K562 (cell line): ENCODE data around the gene OR2B2. TPM values are rescaled to one million over a fixed set of nuclear protein-coding genes. Genes with fewer than 3 reads are reported as not detected.

Experiments used
- CCNT2 ChIP-seq: IDR thresholded peaks from 2 replicates; pipeline ENCODE4 v1.6.1; 2011; ENCODE audit warnings: borderline replicate concordance, low read depth, mild to moderate bottlenecking, moderate library complexity, mixed read lengths, low read length; ENCODE audit not compliant: insufficient read length; ENCODE audit errors: extremely low read depth
- E2F8 ChIP-seq: fragments of 450-650 bp; IDR thresholded peaks from 2 replicates; pipeline ENCODE4 v1.7.1; 2018; ENCODE audit warnings: mild to moderate bottlenecking, low read depth; ENCODE audit not compliant: partially characterized antibody
- GABPA ChIP-seq: fragments of 200-800 bp; sonication (Bioruptor generic); conservative IDR thresholded peaks from 2 replicates; pipeline ENCODE4 v1.6.1; 2016; ENCODE audit warnings: low read depth, missing genetic modification characterization, missing compliant biosample characterization
- JUN ChIP-seq, 2 experiments: sonication (generic) in 1 of 2; formaldehyde crosslinking in 1 of 2; IDR thresholded peaks; 2 replicates each; pipeline versions ENCODE4 v1.6.1 to v1.8.0; 2012 to 2022; ENCODE audit warnings: borderline replicate concordance in 2 of 2, mild to moderate bottlenecking in 2 of 2, improper control_type of control experiment in 1 of 2, low read depth in 1 of 2, low read length in 1 of 2, missing genetic modification reagents in 1 of 2
- NFRKB ChIP-seq: fragments of 450-650 bp; IDR thresholded peaks from 2 replicates; pipeline ENCODE4 v1.6.1; 2016; ENCODE audit warnings: low read depth
- PTBP1 ChIP-seq: fragments of 200-400 bp; formaldehyde crosslinking; IDR thresholded peaks from 2 replicates; pipeline ENCODE4 v1.6.1; 2017; ENCODE audit warnings: low read depth, low read length
- SPI1 ChIP-seq: IDR thresholded peaks from 2 replicates; pipeline ENCODE4 v1.6.1; 2011; ENCODE audit warnings: low read depth, low read length, control low read depth, borderline replicate concordance
- TAF1 ChIP-seq: IDR thresholded peaks from 2 replicates; pipeline ENCODE4 v1.6.1; 2011; ENCODE audit warnings: mild to moderate bottlenecking, low read length, moderate library complexity; ENCODE audit not compliant: insufficient read depth, control insufficient read depth, severe bottlenecking; ENCODE audit errors: extremely low read depth
- TRIM28 ChIP-seq: fragments of 450-650 bp; IDR thresholded peaks from 2 replicates; pipeline ENCODE4 v1.6.1; 2017
- ZFP1 ChIP-seq: fragments of 450-650 bp; formaldehyde crosslinking; IDR thresholded peaks from 2 replicates; pipeline ENCODE4 v1.4.0; 2020; ENCODE audit warnings: mild to moderate bottlenecking, mixed read lengths
- ZNF24 ChIP-seq: fragments of 450-650 bp; IDR thresholded peaks from 2 replicates; pipeline ENCODE4 v1.6.1; 2016
- ZNF766 ChIP-seq: fragments of 200-800 bp; sonication (Bioruptor generic); conservative IDR thresholded peaks from 2 replicates; pipeline ENCODE4 v1.6.1; 2016; ENCODE audit warnings: missing genetic modification characterization, missing compliant biosample characterization
- ZZZ3 ChIP-seq: fragments of 450-650 bp; IDR thresholded peaks from 2 replicates; pipeline ENCODE4 v1.6.1; 2016; ENCODE audit warnings: antibody characterized with exemption, mild to moderate bottlenecking, moderate library complexity
- polyA plus RNA-seq, 8 experiments: library from polyadenylated mRNA; depleted of rRNA in 4 of 8; stranded (reverse) in 5 of 8; unstranded in 3 of 8; fragments of >200 nt; fragmentation: Nextera tagmentation in 2 of 8; fragmentation: Illumina TruSeq in 1 of 8; extraction: Ambion mirVana in 2 of 8; extraction: Trizol in 1 of 8; gene quantifications; 2 replicates each; pipeline versions ENCODE4 v1.2.1 to v1.2.3, GENCODE V29; 2011 to 2014; ENCODE audit warnings: inconsistent platforms in 1 of 8, missing spikeins in 1 of 8
- total RNA-seq, 7 experiments: library from RNA; depleted of rRNA in 6 of 7; stranded (reverse); fragments of >200 nt in 6 of 7; fragmentation: Illumina TruSeq in 2 of 7; extraction: Trizol in 2 of 7; gene quantifications; 2 replicates each; pipeline versions ENCODE4 v1.2.1 to v1.2.3, GENCODE V29; 2011 to 2021; ENCODE audit warnings: low replicate concordance in 1 of 7
- TF ChIP-seq, protein P1 (sequence below): fragments of 450-650 bp; IDR thresholded peaks from 2 replicates; pipeline ENCODE4 v1.6.1; 2016; ENCODE audit warnings: borderline replicate concordance
- TF ChIP-seq, protein P2 (sequence below): sonication (generic); formaldehyde crosslinking; IDR thresholded peaks from 2 replicates; pipeline ENCODE4 v1.8.0; 2022; ENCODE audit warnings: missing genetic modification reagents, mild to moderate bottlenecking, moderate library complexity, borderline replicate concordance
- TF ChIP-seq, protein P3 (sequence below): fragments of 250-450 bp; sonication (Bioruptor Pico); IDR thresholded peaks from 2 replicates; pipeline ENCODE4 v1.5.0; 2021; ENCODE audit warnings: mild to moderate bottlenecking, borderline replicate concordance

The OR2B2 gene
- total and polyA plus RNA-seq, 9 of the 15 experiments (the other 6 are each of a cell fraction or from before 2014, with no cell fraction given) = 0.24 TPM; not detected in 8

GRCh38 chr6:27893836-27894807 lies 18.1 kb downstream of the OR2B2 start (continued):
- peak; percentile 63 for TF ChIP-seq TAF1
- TF ChIP-seq, protein P1, sequence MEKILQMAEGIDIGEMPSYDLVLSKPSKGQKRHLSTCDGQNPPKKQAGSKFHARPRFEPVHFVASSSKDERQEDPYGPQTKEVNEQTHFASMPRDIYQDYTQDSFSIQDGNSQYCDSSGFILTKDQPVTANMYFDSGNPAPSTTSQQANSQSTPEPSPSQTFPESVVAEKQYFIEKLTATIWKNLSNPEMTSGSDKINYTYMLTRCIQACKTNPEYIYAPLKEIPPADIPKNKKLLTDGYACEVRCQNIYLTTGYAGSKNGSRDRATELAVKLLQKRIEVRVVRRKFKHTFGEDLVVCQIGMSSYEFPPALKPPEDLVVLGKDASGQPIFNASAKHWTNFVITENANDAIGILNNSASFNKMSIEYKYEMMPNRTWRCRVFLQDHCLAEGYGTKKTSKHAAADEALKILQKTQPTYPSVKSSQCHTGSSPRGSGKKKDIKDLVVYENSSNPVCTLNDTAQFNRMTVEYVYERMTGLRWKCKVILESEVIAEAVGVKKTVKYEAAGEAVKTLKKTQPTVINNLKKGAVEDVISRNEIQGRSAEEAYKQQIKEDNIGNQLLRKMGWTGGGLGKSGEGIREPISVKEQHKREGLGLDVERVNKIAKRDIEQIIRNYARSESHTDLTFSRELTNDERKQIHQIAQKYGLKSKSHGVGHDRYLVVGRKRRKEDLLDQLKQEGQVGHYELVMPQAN = peak; percentile 73; the same call in 1 of the 2 replicates
- TF ChIP-seq PTBP1 = peak; percentile 63
- TF ChIP-seq GABPA = no peak
- TF ChIP-seq ZNF24 = peak; percentile 62; the same call in 1 of the 2 replicates
- TF ChIP-seq NFRKB = peak; percentile 80
- peak; percentile 75 for TF ChIP-seq ZZZ3
- 0 out of 2 replicates have a peak, but pooled peaks have one; percentile 31 for TF ChIP-seq ZNF766 (CRISPR knock-in tag)
- TF ChIP-seq TRIM28 = no peak
- TF ChIP-seq, protein P2, sequence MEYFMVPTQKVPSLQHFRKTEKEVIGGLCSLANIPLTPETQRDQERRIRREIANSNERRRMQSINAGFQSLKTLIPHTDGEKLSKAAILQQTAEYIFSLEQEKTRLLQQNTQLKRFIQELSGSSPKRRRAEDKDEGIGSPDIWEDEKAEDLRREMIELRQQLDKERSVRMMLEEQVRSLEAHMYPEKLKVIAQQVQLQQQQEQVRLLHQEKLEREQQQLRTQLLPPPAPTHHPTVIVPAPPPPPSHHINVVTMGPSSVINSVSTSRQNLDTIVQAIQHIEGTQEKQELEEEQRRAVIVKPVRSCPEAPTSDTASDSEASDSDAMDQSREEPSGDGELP = peak; percentile 65; the same call in 1 of the 2 replicates
- TF ChIP-seq CCNT2 = peak; percentile 17
- no peak for TF ChIP-seq ZFP1 (CRISPR knock-in tag)
- 0 out of 2 replicates have a peak, but pooled peaks have one; percentile 22 for TF ChIP-seq JUN (IDR thresholded peaks at IDR 0.05; ENCODE audit: borderline replicate concordance, low read depth, low read length)
- no peak for TF ChIP-seq JUN (CRISPR knock-in tag; IDR thresholded peaks at IDR 0.05; ENCODE audit: borderline replicate concordance)
- no peak for TF ChIP-seq SPI1
- TF ChIP-seq, protein P3, sequence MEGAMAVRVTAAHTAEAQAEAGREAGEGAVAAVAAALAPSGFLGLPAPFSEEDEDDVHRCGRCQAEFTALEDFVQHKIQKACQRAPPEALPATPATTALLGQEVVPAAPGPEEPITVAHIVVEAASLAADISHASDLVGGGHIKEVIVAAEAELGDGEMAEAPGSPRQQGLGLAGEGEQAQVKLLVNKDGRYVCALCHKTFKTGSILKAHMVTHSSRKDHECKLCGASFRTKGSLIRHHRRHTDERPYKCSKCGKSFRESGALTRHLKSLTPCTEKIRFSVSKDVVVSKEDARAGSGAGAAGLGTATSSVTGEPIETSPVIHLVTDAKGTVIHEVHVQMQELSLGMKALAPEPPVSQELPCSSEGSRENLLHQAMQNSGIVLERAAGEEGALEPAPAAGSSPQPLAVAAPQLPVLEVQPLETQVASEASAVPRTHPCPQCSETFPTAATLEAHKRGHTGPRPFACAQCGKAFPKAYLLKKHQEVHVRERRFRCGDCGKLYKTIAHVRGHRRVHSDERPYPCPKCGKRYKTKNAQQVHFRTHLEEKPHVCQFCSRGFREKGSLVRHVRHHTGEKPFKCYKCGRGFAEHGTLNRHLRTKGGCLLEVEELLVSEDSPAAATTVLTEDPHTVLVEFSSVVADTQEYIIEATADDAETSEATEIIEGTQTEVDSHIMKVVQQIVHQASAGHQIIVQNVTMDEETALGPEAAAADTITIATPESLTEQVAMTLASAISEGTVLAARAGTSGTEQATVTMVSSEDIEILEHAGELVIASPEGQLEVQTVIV = 0 out of 2 replicates have a peak, but pooled peaks have one; percentile 17
- TF ChIP-seq E2F8 = peak; percentile 89
